HL-60 (cell line): ENCODE results near the gene KRT4.

Experiments
- REST ChIP-seq: IDR thresholded peaks from 2 replicates; pipeline ENCODE4 v1.6.1; 2012; ENCODE audit warnings: low read depth; ENCODE audit not compliant: insufficient replicate concordance
- SPI1 ChIP-seq: IDR thresholded peaks from 2 replicates; pipeline ENCODE4 v1.6.1; 2012; ENCODE audit warnings: low read depth, mild to moderate bottlenecking, borderline replicate concordance

GRCh38 chr12:52839436-52840105 is 25.7 kb upstream of the KRT4 start:
- TF ChIP-seq REST (no peak), SPI1 (no peak)
